ENCODE measurements around the gene MYOG. TPM values are rescaled to one million over a fixed set of nuclear protein-coding genes. Genes with fewer than 3 reads are reported as not detected.

MYOG gene
- total RNA-seq, 1 donor from 2014 or later = not detected

DNA sequence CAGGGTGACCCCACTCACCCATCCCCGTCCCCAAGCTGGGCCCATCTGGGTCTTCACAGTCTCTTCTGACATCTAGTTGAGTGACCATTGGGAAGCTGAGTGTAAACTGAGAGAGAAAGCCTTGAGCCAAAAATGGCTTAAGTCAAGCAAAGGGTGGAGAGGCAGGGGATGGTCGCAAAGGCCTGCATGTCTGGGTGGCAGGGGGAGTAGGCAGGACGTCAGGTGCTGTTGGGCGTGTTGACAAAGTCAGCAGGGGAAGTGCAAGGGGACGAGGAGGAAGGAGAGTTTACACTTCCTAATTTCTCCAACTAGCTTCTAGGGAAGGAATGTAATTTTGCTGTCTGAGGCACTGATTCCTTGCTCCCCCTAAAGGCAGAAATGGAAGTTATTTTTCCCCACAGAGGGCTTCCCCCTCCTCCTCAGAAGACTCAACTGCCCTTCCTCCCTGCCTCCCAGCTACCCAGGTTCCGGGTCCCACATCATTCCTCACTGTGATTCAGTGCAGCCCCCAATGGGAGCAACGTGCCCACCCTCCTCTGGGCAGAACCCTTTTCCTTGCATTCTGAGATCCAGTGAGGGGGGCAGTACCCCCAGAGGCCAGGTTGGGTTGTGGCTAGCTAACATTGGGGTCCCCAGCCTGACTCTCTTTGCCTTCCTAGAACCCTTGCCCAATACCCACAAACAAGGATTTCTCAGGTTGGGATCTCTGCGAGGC lies 40.5 kb upstream of the MYOG start:
- intact Hi-C loops (cut with micrococcal nuclease) = no loop called here
- Histone ChIP-seq H3K27ac (replicated peaks) (no peak overlapping the region), H3K27me3 (ENCODE audit: low read depth) (peaks cover 69% of the 10 kb centered on the region), H3K4me3 (peak overlapping the region; percentile 64), H3K9me3 (replicated peaks) (no peaks in the 10 kb centered on the region), H3K4me1 (peaks cover 61% of the 10 kb centered on the region), H3K36me3 (no peaks in the 10 kb centered on the region)
- DNase-seq = no peak
- TF ChIP-seq, protein P1, sequence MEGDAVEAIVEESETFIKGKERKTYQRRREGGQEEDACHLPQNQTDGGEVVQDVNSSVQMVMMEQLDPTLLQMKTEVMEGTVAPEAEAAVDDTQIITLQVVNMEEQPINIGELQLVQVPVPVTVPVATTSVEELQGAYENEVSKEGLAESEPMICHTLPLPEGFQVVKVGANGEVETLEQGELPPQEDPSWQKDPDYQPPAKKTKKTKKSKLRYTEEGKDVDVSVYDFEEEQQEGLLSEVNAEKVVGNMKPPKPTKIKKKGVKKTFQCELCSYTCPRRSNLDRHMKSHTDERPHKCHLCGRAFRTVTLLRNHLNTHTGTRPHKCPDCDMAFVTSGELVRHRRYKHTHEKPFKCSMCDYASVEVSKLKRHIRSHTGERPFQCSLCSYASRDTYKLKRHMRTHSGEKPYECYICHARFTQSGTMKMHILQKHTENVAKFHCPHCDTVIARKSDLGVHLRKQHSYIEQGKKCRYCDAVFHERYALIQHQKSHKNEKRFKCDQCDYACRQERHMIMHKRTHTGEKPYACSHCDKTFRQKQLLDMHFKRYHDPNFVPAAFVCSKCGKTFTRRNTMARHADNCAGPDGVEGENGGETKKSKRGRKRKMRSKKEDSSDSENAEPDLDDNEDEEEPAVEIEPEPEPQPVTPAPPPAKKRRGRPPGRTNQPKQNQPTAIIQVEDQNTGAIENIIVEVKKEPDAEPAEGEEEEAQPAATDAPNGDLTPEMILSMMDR (IDR thresholded peaks at IDR 0.05; ENCODE audit: borderline replicate concordance) = peak; percentile 55

DNA sequence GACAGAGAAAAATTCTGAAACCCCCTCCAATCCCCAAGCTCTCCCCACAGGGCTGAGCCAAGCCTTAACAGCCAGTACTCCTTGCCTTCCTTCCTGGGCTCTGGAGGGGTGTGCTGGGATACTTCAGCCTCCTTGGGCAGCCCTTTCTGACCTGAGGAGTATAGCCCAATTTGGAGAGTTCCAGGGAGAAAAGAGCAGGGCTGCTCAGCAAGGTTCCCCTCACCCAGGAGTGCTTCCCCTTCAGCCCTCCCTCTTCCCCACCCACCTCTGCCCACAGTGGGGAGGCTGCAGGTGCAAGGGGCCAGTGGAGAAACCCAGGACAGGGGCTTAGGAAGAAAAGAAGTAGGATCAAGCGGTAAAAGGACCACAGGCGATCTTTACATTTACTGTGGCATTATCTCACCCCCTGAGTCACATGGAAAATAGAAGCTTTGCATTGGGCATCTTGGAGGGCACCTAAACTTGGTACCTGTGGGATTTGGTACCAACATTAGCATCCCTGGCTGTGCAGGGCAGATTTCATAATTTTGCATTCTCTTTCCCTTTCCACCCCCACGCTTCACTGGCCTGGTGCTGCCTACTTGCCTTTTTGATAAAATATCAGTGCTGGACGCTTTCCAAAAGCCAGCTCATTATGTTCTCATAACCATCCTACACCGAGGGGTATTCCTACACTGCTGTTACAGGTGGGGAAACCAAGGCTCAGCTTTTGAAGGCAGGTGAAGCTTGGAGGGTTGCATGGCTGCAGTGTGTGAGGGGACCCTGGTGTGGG lies 38.9 kb upstream of the MYOG start:
- H3K36me3 ChIP-seq = no peaks in the 10 kb centered on the region
- no peak overlapping the region for H3K4me3 ChIP-seq
- peaks cover 45% of the 10 kb centered on the region for H3K4me1 ChIP-seq
- no peak for DNase-seq
- no peaks in the 10 kb centered on the region for H3K9me3 ChIP-seq (replicated peaks)
- no peak overlapping the region for H3K27ac ChIP-seq (replicated peaks)
- intact Hi-C loops (cut with micrococcal nuclease) = no loop called here
- H3K27me3 ChIP-seq (ENCODE audit: low read depth) = peaks cover 84% of the 10 kb centered on the region
- TF ChIP-seq, protein P1 (IDR thresholded peaks at IDR 0.05; ENCODE audit: borderline replicate concordance) = no peak

DNA sequence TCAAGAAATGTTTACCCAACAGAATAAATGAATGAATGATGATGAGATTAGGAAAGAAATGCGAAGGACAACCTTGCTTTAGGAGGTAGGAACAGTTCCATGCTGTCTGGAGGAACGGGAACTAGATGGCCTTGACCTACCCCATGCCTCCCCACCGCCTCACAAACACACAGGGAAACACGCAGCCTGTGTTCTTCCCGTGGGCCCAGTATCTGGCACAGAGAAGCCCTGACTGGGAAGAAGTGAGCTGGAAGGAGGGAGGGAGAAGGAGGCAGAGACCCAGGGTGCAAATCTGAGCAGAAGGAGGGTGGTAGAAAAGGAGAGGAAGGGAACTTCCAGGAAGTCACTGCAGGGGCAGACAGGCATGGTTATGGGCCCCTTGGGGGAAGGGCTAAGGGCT lies 38.2 kb upstream of the MYOG start:
- Histone ChIP-seq H3K4me1 (peaks cover 38% of the 10 kb centered on the region), H3K27ac (replicated peaks) (no peak overlapping the region), H3K27me3 (ENCODE audit: low read depth) (peaks cover 90% of the 10 kb centered on the region), H3K9me3 (replicated peaks) (no peaks in the 10 kb centered on the region), H3K4me3 (no peak overlapping the region), H3K36me3 (no peaks in the 10 kb centered on the region)
- intact Hi-C loops (cut with micrococcal nuclease) = no loop called here
- TF ChIP-seq, protein P1 (IDR thresholded peaks at IDR 0.05; ENCODE audit: borderline replicate concordance) = no peak
- DNase-seq = no peak

DNA sequence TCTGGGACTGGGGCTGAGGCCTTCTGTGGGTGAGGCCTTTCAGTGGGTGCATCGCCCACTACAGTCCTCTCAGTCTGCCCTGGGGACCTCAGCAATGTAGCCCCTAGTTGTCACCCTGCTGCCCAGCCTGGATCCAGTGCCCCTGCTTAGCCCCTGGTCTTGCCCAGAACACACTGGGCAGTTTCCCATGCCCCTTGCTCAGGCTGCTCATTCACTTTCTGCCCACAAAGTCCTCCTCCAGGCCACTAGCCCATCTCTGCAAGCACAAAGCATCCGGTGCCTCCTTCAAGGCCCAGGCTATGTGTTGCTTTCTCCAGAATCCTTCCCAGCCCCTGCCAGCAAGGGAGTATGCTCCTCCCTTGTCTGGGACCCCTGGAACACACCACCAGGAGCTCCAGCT lies 36.3 kb upstream of the MYOG start:
- H3K4me1 ChIP-seq = peaks cover 29% of the 10 kb centered on the region
- no peak for DNase-seq
- TF ChIP-seq, protein P1 (IDR thresholded peaks at IDR 0.05; ENCODE audit: borderline replicate concordance) = no peak
- no peaks in the 10 kb centered on the region for H3K9me3 ChIP-seq (replicated peaks)
- no peak overlapping the region for H3K4me3 ChIP-seq
- H3K27ac ChIP-seq (replicated peaks) = no peak overlapping the region
- intact Hi-C loops (cut with micrococcal nuclease) = no loop called here
- no peaks in the 10 kb centered on the region for H3K36me3 ChIP-seq
- H3K27me3 ChIP-seq (ENCODE audit: low read depth) = peaks cover 90% of the 10 kb centered on the region

DNA sequence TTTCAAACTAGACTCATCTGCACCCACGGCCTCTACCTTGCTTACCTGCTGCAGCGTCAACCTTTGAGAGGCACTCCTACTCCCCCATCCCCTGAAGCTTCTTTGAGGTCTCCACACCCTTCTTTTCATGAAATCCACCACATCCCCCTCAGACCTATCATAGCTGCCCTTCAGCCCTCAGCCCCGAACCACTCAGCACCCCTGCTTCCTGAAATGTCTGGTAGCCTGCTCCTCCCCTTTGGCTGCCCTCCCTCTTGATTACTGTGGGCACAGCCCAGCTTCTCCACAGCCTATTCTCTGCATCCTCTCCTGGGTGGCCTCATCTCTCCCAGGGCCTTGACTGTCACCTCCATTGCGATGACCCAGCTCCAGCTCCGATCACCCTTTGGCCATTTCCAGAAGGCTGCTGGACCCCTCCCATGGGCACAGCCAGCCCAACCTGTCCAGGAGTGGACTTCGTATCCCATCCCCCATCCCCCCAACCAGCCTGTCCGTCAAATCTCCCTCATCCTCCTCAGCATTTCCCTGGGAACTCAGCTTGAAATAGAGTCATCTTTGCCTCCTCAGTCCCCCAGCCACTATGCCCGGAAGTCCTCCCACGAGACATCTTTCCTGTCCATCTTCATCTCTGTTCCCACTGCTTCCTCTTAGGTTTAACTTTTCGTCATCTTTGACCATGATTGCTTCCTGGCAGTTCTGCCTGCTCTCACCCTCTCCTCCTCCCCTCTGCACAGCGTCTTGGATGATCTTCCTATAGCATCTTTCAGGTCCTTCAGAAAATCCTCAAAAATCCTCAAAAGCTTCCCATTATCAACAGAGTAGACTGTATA lies 35.6 kb upstream of the MYOG start:
- Histone ChIP-seq H3K4me1 (peaks cover 21% of the 10 kb centered on the region), H3K4me3 (no peak overlapping the region), H3K36me3 (no peaks in the 10 kb centered on the region), H3K9me3 (replicated peaks) (no peaks in the 10 kb centered on the region), H3K27ac (replicated peaks) (no peak overlapping the region), H3K27me3 (ENCODE audit: low read depth) (peaks cover 94% of the 10 kb centered on the region)
- TF ChIP-seq, protein P1 (IDR thresholded peaks at IDR 0.05; ENCODE audit: borderline replicate concordance) = no peak
- no peak for DNase-seq
- intact Hi-C loops (cut with micrococcal nuclease) = no loop called here
